ENCODE measurements around the gene WRAP53. TPM values are rescaled to one million over a fixed set of nuclear protein-coding genes. Genes with fewer than 3 reads are reported as not detected.

WRAP53 gene
- total RNA-seq, 1 donor from 2014 or later: 22.1 TPM

- H3K27me3 Mint-ChIP-seq: peaks cover 39% of the 10 kb centered on the region
- no peak overlapping the region for H3K27ac Mint-ChIP-seq
- no peaks in the 10 kb centered on the region for H3K9me3 Mint-ChIP-seq
- H3K4me3 Mint-ChIP-seq: no peak overlapping the region
- no peak for TF ChIP-seq CTCF (conservative IDR thresholded peaks at IDR 0.05)
- peaks cover 4% of the 10 kb centered on the region for H3K36me3 Mint-ChIP-seq
- DNase-seq (ENCODE audit: extremely low spot score, unreplicated experiment): no peak
- H3K4me1 Mint-ChIP-seq (ENCODE audit: unreplicated experiment): peaks cover 39% of the 10 kb centered on the region
These were observed 22.0 kb downstream of the WRAP53 start for GRCh38 chr17:7710301-7710700.

- H3K4me3 Mint-ChIP-seq: no peak overlapping the region
- peaks cover 4% of the 10 kb centered on the region for H3K36me3 Mint-ChIP-seq
- H3K4me1 Mint-ChIP-seq (ENCODE audit: unreplicated experiment): peaks cover 41% of the 10 kb centered on the region
- no peak for DNase-seq (ENCODE audit: extremely low spot score, unreplicated experiment)
- H3K27ac Mint-ChIP-seq: no peak overlapping the region
- H3K9me3 Mint-ChIP-seq: no peaks in the 10 kb centered on the region
- peaks cover 39% of the 10 kb centered on the region for H3K27me3 Mint-ChIP-seq
- peak; percentile 66 for TF ChIP-seq CTCF (conservative IDR thresholded peaks at IDR 0.05)
These were observed 22.9 kb downstream of the WRAP53 start for GRCh38 chr17:7711051-7711755.

GRCh38 chr17:7712111-7712771, 24.0 kb downstream of the WRAP53 start:
- Mint-ChIP-seq H3K9me3 (no peaks in the 10 kb centered on the region), H3K36me3 (peaks cover 4% of the 10 kb centered on the region), H3K27me3 (peaks cover 32% of the 10 kb centered on the region), H3K4me1 (ENCODE audit: unreplicated experiment) (peaks cover 42% of the 10 kb centered on the region), H3K27ac (no peak overlapping the region), H3K4me3 (peak overlapping the region; percentile 74)
- TF ChIP-seq CTCF (conservative IDR thresholded peaks at IDR 0.05): no peak
- no peak for DNase-seq (ENCODE audit: extremely low spot score, unreplicated experiment)

- TF ChIP-seq CTCF (conservative IDR thresholded peaks at IDR 0.05): no peak
- Mint-ChIP-seq H3K36me3 (peaks cover 4% of the 10 kb centered on the region), H3K9me3 (no peaks in the 10 kb centered on the region), H3K27ac (peak overlapping the region; percentile 27), H3K4me3 (peak overlapping the region; percentile 37), H3K27me3 (peaks cover 40% of the 10 kb centered on the region), H3K4me1 (ENCODE audit: unreplicated experiment) (peaks cover 51% of the 10 kb centered on the region)
- DNase-seq (ENCODE audit: extremely low spot score, unreplicated experiment): no peak
These were observed 25.5 kb downstream of the WRAP53 start for GRCh38 chr17:7713782-7714181.

GRCh38 chr17:7714721-7715594, 26.7 kb downstream of the WRAP53 start:
- TF ChIP-seq CTCF (conservative IDR thresholded peaks at IDR 0.05): no peak
- H3K4me1 Mint-ChIP-seq (ENCODE audit: unreplicated experiment): peaks cover 52% of the 10 kb centered on the region

More at GRCh38 chr17:7714721-7715594, 26.7 kb downstream of the WRAP53 start:
- DNase-seq (ENCODE audit: extremely low spot score, unreplicated experiment): no peak
- peak overlapping the region; percentile 62 for H3K27ac Mint-ChIP-seq
- peaks cover 4% of the 10 kb centered on the region for H3K36me3 Mint-ChIP-seq
- H3K27me3 Mint-ChIP-seq: peaks cover 52% of the 10 kb centered on the region
- H3K4me3 Mint-ChIP-seq: peak overlapping the region; percentile 72
- H3K9me3 Mint-ChIP-seq: no peaks in the 10 kb centered on the region
